Measurements from ENCODE around the gene WNT3A. TPM values are rescaled to one million over a fixed set of nuclear protein-coding genes. Genes with fewer than 3 reads are reported as not detected.

The WNT3A gene
- total RNA-seq, 4 donors from 2014 or later: not detected

- no peaks in the 10 kb centered on the region for H3K4me1 ChIP-seq
- H3K9me3 ChIP-seq: no peaks in the 10 kb centered on the region
- H3K27me3 ChIP-seq: no peaks in the 10 kb centered on the region
- 81% methylated on average over 9 of the region's 10 CpGs; no CpG with 5 or more reads in 1 of the 2 donors for WGBS, 2 donors (ENCODE audit: low coverage in 1 of 2)
- in situ Hi-C loops (cut with MboI; ENCODE audit: low pct_ligation_motif_present in 1 of 4, low pct_unique_long_range_greater_than_20kb in 1 of 4, low sequenced_read_pairs in 3 of 4): no loop called here
- no peak overlapping the region for H3K4me3 ChIP-seq
- DNase-seq: peak; percentile 4
- H3K27ac ChIP-seq: no peak overlapping the region
- TF ChIP-seq POLR2A (IDR thresholded peaks at IDR 0.05) (no peak), POLR2AphosphoS5 (IDR thresholded peaks at IDR 0.05) (no peak), CTCF (IDR thresholded peaks at IDR 0.05) (no peak), EP300 (IDR thresholded peaks at IDR 0.05; ENCODE audit: low read depth) (no peak)
- intact Hi-C loops (cut with DNase I; ENCODE audit: low total_unique reads): no loop called here
- H3K36me3 ChIP-seq: no peaks in the 10 kb centered on the region
These were observed 22.5 kb downstream of the WNT3A start for GRCh38 chr1:228029281-228029680.

GRCh38 chr1:228030451-228031201 is 23.8 kb downstream of the WNT3A start:
- H3K27ac ChIP-seq: no peak overlapping the region
- H3K27me3 ChIP-seq: peaks cover 7% of the 10 kb centered on the region
- no peaks in the 10 kb centered on the region for H3K36me3 ChIP-seq
- TF ChIP-seq EP300 (IDR thresholded peaks at IDR 0.05; ENCODE audit: low read depth): no peak
- no peak for TF ChIP-seq CTCF (IDR thresholded peaks at IDR 0.05)
- H3K4me1 ChIP-seq: no peaks in the 10 kb centered on the region
- intact Hi-C loops (cut with DNase I; ENCODE audit: low total_unique reads): no loop called here
- no peak overlapping the region for H3K4me3 ChIP-seq
- DNase-seq: peak; percentile 1
- in situ Hi-C loops (cut with MboI; ENCODE audit: low pct_ligation_motif_present in 1 of 4, low pct_unique_long_range_greater_than_20kb in 1 of 4, low sequenced_read_pairs in 3 of 4): no loop called here
- 84 to 94% methylated on average over 3 to 11 of the region's 12 CpGs for WGBS, 2 donors (ENCODE audit: low coverage in 1 of 2)
- H3K9me3 ChIP-seq: no peaks in the 10 kb centered on the region

- in situ Hi-C loops (cut with MboI; ENCODE audit: low pct_ligation_motif_present in 1 of 4, low pct_unique_long_range_greater_than_20kb in 1 of 4, low sequenced_read_pairs in 3 of 4): no loop called here
- intact Hi-C loops (cut with DNase I; ENCODE audit: low total_unique reads): no loop called here
- Histone ChIP-seq H3K4me1 (no peaks in the 10 kb centered on the region), H3K36me3 (no peaks in the 10 kb centered on the region), H3K27me3 (peaks cover 15% of the 10 kb centered on the region), H3K27ac (no peak overlapping the region), H3K9me3 (no peaks in the 10 kb centered on the region), H3K4me3 (no peak overlapping the region)
- TF ChIP-seq EP300 (IDR thresholded peaks at IDR 0.05; ENCODE audit: low read depth) (no peak), CTCF (IDR thresholded peaks at IDR 0.05) (no peak), POLR2AphosphoS5 (IDR thresholded peaks at IDR 0.05) (no peak), POLR2A (IDR thresholded peaks at IDR 0.05) (no peak)
- DNase-seq: peak; percentile 0
- WGBS, 2 donors (ENCODE audit: low coverage in 1 of 2): 81% methylated on average over 9 of the region's 9 CpGs; no CpG with 5 or more reads in 1 of the 2 donors
These were observed 24.6 kb downstream of the WNT3A start for GRCh38 chr1:228031276-228031995.

- H3K4me1 ChIP-seq: no peaks in the 10 kb centered on the region
- 81% methylated on average over 4 of the region's 5 CpGs; no CpG with 5 or more reads in 1 of the 2 donors for WGBS, 2 donors (ENCODE audit: low coverage in 1 of 2)
- intact Hi-C loops (cut with DNase I; ENCODE audit: low total_unique reads) (no loop called here), in situ Hi-C loops (cut with MboI; ENCODE audit: low pct_ligation_motif_present in 1 of 4, low pct_unique_long_range_greater_than_20kb in 1 of 4, low sequenced_read_pairs in 3 of 4) (no loop called here)
- H3K27me3 ChIP-seq: peaks cover 21% of the 10 kb centered on the region
- no peak for DNase-seq
- no peak for TF ChIP-seq POLR2AphosphoS5 (IDR thresholded peaks at IDR 0.05)
- TF ChIP-seq EP300 (IDR thresholded peaks at IDR 0.05; ENCODE audit: low read depth): no peak
- no peak for TF ChIP-seq POLR2A (IDR thresholded peaks at IDR 0.05)
- TF ChIP-seq CTCF (IDR thresholded peaks at IDR 0.05): no peak
- no peak overlapping the region for H3K4me3 ChIP-seq
- no peaks in the 10 kb centered on the region for H3K9me3 ChIP-seq
- H3K36me3 ChIP-seq: no peaks in the 10 kb centered on the region
- H3K27ac ChIP-seq: no peak overlapping the region
These were observed 25.2 kb downstream of the WNT3A start for GRCh38 chr1:228032041-228032440.

All from transverse colon (tissue), 4 donors.